ENCODE results near the gene RHPN2. TPM values are rescaled to one million over a fixed set of nuclear protein-coding genes. Genes with fewer than 3 reads are reported as not detected.
A peak's percentile ranks its signal among the peaks of the same experiment; 100 is the strongest.
"Not testable (repeated sequence)": the region's sequence is repeated elsewhere in the genome, so short reads cannot be mapped to it uniquely, and the experiment has no call there.

The RHPN2 gene
- total RNA-seq, 1 donor from 2014 or later: 4.5 TPM

- DNase-seq (ENCODE audit: low spot score): peak; percentile 15
- no peaks in the 10 kb centered on the region for H3K36me3 Mint-ChIP-seq (ENCODE audit: low read depth, unreplicated experiment)
- no peak for TF ChIP-seq CTCF (IDR thresholded peaks at IDR 0.05; ENCODE audit: unreplicated experiment)
- H3K27me3 Mint-ChIP-seq (ENCODE audit: unreplicated experiment): no peaks in the 10 kb centered on the region
- no peaks in the 10 kb centered on the region for H3K9me3 Mint-ChIP-seq (ENCODE audit: unreplicated experiment)
- no peak overlapping the region for H3K4me3 Mint-ChIP-seq (ENCODE audit: unreplicated experiment)
- H3K27ac Mint-ChIP-seq (ENCODE audit: unreplicated experiment): no peak overlapping the region
- H3K4me1 Mint-ChIP-seq (ENCODE audit: unreplicated experiment): no peaks in the 10 kb centered on the region
These were observed 42.1 kb downstream of the RHPN2 start for GRCh38 chr19:33022472-33023116.

- not testable (repeated sequence) for H3K4me1 Mint-ChIP-seq (ENCODE audit: unreplicated experiment); H3K27ac Mint-ChIP-seq (ENCODE audit: unreplicated experiment); DNase-seq (ENCODE audit: low spot score); H3K4me3 Mint-ChIP-seq (ENCODE audit: unreplicated experiment); H3K9me3 Mint-ChIP-seq (ENCODE audit: unreplicated experiment); H3K36me3 Mint-ChIP-seq (ENCODE audit: low read depth, unreplicated experiment); H3K27me3 Mint-ChIP-seq (ENCODE audit: unreplicated experiment)
These were observed 53.8 kb downstream of the RHPN2 start for GRCh38 chr19:33010891-33011290.

- Mint-ChIP-seq H3K4me1 (ENCODE audit: unreplicated experiment) (no peaks in the 10 kb centered on the region), H3K36me3 (ENCODE audit: low read depth, unreplicated experiment) (no peaks in the 10 kb centered on the region), H3K4me3 (ENCODE audit: unreplicated experiment) (no peak overlapping the region), H3K27me3 (ENCODE audit: unreplicated experiment) (no peaks in the 10 kb centered on the region), H3K27ac (ENCODE audit: unreplicated experiment) (no peak overlapping the region), H3K9me3 (ENCODE audit: unreplicated experiment) (no peaks in the 10 kb centered on the region)
- no peak for TF ChIP-seq CTCF (IDR thresholded peaks at IDR 0.05; ENCODE audit: unreplicated experiment)
- DNase-seq (ENCODE audit: low spot score): no peak
These were observed 56.0 kb downstream of the RHPN2 start for GRCh38 chr19:33008738-33009137.

GRCh38 chr19:33005440-33005839 is 59.2 kb downstream of the RHPN2 start:
- no peak for TF ChIP-seq CTCF (IDR thresholded peaks at IDR 0.05; ENCODE audit: unreplicated experiment)
- no peak overlapping the region for H3K27ac Mint-ChIP-seq (ENCODE audit: unreplicated experiment)
- DNase-seq (ENCODE audit: low spot score): no peak
- no peaks in the 10 kb centered on the region for H3K9me3 Mint-ChIP-seq (ENCODE audit: unreplicated experiment)
- H3K27me3 Mint-ChIP-seq (ENCODE audit: unreplicated experiment): no peaks in the 10 kb centered on the region
- no peaks in the 10 kb centered on the region for H3K36me3 Mint-ChIP-seq (ENCODE audit: low read depth, unreplicated experiment)
- no peak overlapping the region for H3K4me3 Mint-ChIP-seq (ENCODE audit: unreplicated experiment)
- H3K4me1 Mint-ChIP-seq (ENCODE audit: unreplicated experiment): no peaks in the 10 kb centered on the region

- H3K4me3 Mint-ChIP-seq (ENCODE audit: unreplicated experiment); DNase-seq (ENCODE audit: low spot score); H3K27ac Mint-ChIP-seq (ENCODE audit: unreplicated experiment); H3K36me3 Mint-ChIP-seq (ENCODE audit: low read depth, unreplicated experiment); H3K9me3 Mint-ChIP-seq (ENCODE audit: unreplicated experiment); H3K27me3 Mint-ChIP-seq (ENCODE audit: unreplicated experiment); H3K4me1 Mint-ChIP-seq (ENCODE audit: unreplicated experiment): not testable (repeated sequence)
These were observed 61.2 kb downstream of the RHPN2 start for GRCh38 chr19:33003424-33004024.

- H3K27ac Mint-ChIP-seq (ENCODE audit: unreplicated experiment); H3K9me3 Mint-ChIP-seq (ENCODE audit: unreplicated experiment); H3K27me3 Mint-ChIP-seq (ENCODE audit: unreplicated experiment); H3K4me1 Mint-ChIP-seq (ENCODE audit: unreplicated experiment); DNase-seq (ENCODE audit: low spot score); H3K36me3 Mint-ChIP-seq (ENCODE audit: low read depth, unreplicated experiment); H3K4me3 Mint-ChIP-seq (ENCODE audit: unreplicated experiment): not testable (repeated sequence)
These were observed 62.4 kb downstream of the RHPN2 start for GRCh38 chr19:33002126-33002865.
